HG03108 (cell line): ENCODE data around the gene PLXNA4.

ENCODE experiments used
- ATAC-seq: cut with Tn5 transposase; IDR thresholded peaks from one replicate; pipeline ENCODE4 v1.9.1; 2021; ENCODE audit warnings: moderate library complexity; ENCODE audit not compliant: unreplicated experiment

PLXNA4 gene

DNA sequence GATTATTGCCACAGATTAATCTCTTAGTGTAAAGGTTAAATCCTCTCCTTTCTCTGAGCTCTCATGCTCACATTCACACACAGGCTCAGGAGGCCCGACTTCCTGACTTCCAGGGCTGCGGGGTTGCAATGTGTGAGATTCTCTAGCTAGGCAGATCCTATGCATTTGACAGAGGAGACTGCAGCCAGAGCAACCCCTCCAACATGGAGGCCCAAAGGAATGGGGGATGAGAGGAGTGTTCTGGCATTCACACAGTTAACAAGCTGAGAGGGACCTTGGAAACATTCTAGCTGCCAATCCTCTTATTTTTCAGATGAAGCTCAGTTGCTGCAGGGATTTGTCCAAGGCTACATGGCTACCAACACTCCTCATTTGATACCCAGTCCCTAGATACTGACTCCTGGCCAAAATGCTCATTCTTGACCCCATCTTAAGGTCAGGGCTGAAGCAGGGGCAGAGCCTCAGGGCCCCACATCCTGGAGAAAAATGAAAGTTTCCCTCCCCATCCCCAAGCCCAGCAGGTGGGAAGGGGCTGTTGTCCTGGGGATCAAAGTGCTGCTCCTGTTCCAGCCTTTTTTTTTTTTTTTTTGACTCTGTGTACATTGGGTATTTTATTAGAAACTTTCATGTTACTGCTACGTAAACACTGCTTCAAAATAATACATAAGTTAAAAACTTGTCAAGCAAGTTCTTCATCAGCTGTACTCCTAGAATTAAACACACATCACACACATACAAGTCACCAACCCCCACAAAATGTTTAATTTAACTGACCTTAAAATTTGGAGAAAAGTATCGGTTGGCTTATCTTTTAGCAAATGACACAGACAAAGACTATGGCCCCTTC, 325.6 kb downstream of the PLXNA4 start:
- no peak for ATAC-seq

DNA sequence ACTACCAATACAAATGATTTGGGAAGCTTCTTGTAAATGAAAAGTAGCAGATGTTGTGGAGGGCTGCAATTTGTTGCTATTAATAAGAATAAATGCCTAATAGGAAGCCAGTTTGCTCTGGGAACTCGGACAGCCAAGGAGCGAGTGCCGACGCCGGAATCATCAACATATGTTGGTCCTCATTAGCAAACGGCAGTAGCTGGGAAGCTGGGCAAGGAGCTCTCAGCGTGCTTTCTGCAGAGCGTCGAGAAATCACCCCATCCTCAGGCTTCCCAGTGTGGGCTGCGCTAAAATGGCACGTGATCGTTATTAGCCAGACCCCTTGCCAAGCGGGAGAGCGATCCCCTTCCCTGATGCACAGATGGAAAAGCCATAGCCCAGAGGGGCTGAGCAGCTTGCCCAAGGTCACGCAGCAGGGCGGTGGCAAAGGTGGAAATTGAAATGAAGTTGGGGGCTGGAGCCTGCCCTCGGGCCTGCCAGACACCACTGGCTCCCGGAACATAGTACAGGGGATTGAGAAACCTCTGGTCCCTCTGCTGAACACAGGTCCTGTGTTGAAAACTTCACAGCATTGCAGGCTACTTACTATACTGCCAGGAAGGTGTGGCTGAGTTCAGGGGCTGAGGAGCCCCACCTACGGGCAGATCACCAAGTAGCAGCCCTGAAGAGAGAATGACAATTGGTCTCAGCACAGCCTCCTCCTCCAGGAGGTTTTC, 326.9 kb downstream of the PLXNA4 start:
- ATAC-seq = no peak

DNA sequence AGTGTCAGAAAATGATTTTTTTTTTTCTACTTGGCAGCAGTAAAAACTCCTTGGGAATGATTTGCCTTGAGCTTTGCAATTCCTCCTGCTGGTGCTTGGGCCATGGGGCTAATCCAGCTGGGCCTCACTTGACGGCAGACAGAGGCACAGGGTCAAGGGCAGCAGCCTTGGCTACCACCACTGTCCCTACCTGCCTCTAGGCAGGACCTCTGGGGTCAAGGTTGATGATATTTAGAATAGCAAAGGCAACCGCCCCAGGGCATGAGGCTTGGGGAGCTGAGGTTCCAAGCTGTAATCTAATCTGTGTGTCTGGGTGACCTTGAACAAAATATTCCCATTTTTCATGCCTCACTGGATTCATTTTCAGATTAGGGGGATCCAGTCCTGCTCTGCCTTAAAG, 327.4 kb downstream of the PLXNA4 start:
- no peak for ATAC-seq

DNA sequence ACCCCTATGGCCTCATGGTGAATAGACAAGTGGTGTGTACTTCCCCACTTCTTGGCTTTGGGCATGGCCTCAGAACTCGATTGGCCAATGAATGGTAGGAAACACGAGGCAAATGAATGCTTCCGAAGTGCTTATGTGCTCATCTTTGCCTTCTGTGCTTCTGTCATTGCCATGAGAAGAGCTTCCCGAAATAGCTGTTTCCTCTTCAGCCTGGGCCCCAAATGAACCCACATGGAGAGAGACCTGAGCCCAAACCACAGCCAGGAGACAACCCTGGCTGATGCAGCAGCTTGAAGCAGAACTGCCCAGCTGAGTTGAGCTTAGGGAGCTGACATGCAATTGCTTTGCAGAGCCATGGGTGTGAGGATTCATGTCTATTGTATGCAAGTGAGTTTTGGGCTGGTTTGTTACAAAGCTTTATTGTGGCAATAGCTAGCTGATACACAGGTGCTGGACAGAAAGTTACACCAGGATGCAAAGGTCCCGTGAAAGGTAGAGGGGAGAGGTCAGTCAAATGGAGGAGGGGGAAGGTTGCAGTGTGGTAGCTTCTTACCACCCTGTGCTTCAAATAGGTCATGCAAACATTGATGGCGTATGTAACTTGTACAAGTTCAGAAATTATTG, 328.2 kb downstream of the PLXNA4 start:
- ATAC-seq = no peak

DNA sequence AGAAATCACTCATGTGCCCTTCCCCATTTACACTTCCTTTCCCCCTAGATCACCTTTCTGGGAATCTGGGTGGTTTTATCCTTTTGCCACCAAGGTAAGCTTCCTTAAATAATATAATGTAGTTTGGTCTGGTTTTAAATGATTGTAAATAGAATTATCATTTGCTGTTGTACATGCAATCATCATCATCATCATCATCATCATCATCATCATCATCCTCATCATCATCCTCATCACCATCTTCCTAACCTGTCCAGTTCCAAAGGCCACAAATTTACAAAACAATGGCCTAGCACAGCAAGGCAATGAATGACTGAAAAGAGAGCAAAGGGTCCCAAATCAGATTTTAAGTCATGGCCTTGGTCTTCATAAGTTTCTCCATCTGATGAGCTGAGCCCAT, 329.7 kb downstream of the PLXNA4 start:
- ATAC-seq = no peak

DNA sequence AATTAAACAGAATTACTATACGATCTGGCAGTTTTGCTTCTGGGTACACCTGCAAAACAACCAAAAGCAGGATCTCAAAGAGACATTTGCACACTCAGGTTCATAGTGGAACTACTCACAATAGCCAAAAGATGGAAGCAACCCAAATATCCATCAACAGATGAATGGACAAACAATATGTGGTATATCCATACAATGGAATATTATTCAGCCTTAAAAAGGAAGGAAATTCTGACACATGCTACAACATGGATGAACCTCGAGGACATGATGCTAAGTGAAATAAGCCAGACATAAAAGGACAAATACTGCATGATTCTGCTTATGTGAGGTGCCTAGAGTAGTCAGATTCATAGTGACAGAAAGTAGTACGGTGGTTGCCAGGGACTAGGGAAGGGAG, 330.7 kb downstream of the PLXNA4 start:
- no peak for ATAC-seq

DNA sequence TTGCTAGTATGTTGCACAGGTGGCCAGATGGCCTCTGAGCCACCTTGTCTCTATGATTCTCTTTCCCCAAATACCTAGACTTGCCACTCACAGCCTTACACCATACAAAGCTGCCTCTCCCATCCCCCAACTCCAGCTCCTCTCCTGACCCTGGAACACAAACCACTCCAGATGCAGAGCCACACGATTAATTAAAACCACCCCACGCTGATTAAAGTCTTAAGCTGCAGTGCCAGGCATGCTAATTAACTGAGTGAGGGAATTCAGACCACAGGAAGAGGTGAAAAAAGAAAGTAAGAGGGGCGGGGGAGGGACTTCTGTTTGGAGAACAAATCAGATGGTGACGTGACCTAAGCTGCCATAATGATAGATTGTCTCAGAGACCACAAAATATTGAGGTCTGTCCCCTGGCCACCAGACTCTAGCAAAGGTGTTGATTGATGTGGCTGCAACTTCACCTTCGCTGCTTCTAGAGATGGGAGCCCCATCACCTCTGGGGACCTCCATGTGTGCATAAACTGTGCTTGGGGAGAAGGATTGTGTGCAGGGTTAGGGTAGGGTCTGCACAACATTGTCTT, 331.3 kb downstream of the PLXNA4 start:
- no peak for ATAC-seq

DNA sequence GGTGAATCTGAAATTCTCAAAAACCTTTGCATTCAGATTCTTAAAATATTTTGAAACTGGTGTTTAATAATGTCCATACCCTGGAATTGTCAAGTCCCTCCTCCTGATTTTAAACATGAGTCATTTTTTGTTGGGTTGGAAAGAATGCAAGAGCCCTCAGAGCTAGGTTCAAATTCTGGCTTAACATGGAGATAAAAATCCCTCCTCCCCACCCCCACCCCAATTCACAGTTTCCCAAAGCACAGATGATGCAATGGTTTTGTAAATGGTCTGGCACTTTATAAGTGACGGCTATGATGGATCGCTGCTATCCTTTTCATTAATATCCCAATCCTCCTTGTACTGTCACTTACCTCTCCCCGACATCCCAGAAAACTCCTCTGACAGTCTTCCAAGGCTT, 332.8 kb downstream of the PLXNA4 start:
- no peak for ATAC-seq

DNA sequence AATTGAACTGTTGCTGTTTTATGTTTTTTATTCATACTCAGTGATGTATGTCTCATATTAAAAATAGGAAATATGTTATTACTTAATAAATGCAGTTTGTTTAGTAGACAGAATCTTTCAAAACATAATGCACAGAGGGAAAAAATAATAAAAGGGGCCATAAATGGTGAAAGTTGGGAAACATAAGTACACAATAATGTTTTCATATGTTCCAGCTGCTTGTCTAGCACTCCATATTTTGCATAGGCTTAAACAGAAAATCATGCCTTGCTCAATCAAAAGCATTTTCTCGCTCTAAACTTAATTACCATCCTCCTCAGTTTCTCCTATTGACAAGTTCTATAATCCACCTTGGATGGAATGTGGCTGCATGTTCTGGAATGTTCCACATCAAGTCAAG, 333.2 kb downstream of the PLXNA4 start:
- ATAC-seq = no peak

DNA sequence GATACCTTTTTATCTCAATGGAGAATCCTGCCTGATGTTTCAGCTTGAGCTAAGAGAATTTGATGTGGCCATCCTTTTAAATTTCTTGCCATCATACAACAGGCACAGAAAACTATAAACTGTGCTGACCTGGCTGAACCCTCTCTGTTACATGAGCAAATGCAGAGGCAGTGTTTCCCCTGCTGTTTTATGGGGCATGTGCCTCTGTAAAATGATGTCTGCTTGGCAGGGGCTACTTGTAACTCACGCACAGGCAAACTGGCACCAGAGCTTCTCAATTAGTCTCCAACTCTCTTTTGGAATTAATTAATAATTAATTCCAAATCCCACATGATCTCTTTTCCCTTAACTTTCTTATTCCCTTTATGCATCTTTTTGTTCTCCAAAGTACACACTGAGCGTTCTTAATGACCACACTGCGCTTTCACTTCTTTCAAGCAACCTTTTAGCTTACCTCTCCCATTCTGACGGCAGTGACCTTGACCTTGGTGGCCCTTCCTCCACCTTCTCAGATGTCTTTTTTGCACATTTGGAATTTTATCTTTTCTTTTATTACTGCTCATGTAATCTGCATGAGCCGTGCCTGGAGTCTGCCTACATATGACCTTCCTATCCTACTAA, 334.0 kb downstream of the PLXNA4 start:
- no peak for ATAC-seq

DNA sequence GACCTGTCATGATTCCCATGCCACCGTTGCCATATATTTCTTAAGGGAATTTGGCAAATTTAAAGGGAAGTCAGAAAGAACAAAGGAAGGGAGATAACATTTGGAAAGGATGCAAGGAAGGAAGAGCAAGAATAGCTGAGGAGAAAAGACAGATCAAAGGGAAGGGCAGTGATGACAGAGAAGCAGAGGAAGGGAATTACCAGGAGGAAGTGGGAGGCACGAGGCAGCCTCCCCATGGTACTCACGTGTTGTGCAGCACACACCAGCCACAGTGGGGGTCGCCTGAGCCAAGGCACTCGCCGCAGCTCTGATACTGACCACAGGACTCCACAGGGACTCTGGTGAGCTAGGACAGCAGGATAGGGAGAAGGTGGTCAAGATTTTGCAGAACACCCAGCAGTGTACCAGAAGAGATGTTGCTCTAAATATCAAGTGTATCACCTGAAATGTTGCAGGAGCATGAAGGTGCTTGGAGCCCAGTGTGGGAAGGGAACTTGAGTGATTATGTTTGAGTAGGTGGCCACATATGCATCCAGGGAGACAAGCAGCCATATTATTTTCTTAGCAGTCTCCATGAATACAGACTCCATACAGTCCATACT, 335.3 kb downstream of the PLXNA4 start:
- ATAC-seq = no peak

DNA sequence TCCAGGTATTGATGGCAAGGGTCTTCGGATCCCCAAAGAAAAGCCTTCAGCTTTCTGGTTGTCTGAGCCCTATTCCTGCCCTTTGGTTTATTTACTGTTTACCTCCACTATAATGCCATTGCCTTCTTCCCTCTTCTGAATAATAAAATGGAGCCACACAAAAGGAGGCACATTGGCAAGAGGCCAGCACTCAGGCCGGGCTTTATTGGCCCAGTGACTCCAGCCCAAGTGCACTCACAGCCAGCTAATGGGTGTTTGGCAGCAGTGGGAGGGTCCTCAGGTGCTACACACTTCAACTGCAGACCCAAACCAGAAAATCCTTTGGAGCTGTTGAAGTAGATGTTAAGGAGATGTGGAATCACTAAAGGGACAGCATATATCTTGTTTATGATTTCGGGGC, 336.0 kb downstream of the PLXNA4 start:
- ATAC-seq = no peak

DNA sequence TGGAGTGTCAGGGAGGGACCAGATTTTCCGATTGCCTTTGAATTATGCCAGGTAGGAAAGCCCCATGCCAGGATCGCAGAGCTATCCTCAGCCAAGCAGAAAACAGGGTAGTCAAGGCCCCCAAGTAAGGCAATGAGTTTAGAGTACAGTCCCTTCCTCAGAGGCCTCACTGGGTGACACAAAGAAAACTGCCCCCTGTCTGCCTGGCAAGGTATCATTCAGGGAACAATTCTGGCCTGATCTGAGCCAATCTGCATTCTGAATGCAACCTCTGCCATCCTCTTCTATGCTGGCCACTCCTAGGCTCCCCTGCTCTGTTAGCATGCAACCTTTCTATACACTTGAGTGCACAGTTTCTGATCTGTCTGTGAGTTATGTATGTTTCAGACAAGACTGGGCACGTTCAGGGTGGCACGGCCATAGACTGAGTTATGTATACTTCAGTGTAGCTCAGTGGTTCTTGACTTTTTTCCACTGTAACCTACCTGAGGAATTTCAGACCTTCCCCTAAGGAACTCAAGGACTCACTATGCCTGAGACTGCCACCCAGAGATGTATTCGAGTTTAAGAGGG, 336.8 kb downstream of the PLXNA4 start:
- ATAC-seq = no peak

DNA sequence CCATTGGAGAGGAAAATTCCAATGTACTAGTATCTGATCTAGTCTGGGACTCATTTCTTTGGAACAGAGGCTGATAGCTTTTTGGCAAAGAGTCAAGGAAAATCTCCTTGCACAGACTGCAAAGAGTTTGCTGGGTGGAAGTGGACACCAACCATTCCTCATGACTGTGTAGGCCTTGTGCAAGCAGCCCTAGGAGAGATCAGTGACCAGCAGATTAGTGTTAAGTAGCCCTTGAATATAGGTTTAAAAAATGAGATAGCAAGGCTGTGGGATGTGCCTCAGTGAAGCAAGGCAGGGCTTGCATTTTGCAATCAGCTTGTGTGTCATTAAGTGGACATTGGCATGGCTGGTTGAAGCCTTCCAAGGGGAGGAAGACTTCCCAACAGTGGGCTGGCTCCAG, 341.6 kb downstream of the PLXNA4 start:
- ATAC-seq = no peak

DNA sequence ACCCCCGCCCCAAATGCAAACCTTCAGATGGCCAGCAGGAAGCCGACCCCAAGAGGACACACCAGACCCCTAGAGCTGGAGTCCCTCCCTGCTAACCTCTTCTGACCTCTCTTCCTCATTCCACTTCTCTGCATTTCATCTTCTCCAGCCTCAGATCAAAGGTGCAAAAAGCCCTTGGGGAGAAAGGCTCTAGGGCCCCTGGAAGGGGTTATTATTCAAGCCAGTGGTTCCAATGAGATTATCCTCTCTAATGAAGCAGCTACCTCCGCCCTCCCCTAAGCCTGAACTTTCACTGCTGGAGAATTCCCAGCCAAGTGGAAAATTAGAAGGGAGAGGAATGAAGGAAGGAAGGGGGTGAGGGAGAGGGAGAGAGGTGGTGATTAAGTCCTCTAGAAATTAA, 343.9 kb downstream of the PLXNA4 start:
- no peak for ATAC-seq

DNA sequence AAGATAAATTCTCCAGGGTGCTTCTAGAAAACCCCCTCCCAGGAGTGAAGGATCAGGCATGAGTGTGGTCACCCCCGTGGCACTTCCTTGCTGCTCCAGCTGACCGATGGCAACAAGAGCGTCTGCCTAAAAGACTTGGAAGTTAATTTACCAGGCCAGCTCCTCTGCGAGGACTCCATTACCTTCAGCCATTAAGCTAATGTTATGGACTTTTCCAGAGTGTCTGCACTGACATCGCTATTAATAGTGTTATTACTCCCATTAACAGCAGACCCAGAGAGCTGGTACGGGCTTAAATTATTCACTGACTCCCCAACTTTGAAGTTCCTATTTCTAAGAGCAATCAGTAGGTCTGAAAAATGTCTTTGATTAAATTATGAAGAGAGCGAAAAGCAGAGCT, 345.8 kb downstream of the PLXNA4 start:
- no peak for ATAC-seq

DNA sequence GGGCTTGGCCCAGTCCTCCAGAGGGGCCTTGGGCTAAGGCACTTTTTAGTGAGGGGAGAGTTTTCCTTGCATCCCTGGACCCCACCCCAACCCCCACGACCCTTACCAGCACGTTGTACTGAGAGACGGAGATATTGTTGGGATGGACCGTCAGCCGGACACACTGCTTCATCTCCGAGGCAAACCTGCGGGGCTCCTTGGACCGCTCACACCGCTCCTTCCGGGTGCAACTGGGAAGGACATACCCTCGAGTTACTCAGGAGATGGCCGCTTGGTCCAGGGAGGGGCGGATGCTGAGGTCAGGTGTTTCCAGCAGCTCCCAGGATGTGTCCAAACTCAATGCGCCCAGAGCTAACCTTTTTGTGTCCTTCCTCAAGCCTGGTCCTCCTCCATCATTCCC, 348.0 kb downstream of the PLXNA4 start:
- no peak for ATAC-seq

DNA sequence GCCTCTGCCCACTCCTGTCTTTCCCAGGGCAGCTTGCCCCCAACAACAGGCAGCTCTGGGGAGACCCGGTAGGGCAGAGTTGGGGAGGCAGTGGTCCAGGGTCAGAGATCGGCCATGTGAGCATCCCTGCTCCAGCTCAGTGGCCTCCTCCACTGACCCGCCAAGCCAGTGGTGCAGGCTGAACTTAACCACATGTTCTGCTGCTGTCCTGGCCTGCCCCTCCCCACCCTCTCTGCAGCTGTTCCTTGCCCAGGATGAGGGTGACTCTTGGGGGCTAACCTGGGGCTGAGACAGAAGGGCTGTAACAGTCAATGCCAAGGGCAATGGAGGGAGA, 349.3 kb downstream of the PLXNA4 start:
- ATAC-seq = no peak

DNA sequence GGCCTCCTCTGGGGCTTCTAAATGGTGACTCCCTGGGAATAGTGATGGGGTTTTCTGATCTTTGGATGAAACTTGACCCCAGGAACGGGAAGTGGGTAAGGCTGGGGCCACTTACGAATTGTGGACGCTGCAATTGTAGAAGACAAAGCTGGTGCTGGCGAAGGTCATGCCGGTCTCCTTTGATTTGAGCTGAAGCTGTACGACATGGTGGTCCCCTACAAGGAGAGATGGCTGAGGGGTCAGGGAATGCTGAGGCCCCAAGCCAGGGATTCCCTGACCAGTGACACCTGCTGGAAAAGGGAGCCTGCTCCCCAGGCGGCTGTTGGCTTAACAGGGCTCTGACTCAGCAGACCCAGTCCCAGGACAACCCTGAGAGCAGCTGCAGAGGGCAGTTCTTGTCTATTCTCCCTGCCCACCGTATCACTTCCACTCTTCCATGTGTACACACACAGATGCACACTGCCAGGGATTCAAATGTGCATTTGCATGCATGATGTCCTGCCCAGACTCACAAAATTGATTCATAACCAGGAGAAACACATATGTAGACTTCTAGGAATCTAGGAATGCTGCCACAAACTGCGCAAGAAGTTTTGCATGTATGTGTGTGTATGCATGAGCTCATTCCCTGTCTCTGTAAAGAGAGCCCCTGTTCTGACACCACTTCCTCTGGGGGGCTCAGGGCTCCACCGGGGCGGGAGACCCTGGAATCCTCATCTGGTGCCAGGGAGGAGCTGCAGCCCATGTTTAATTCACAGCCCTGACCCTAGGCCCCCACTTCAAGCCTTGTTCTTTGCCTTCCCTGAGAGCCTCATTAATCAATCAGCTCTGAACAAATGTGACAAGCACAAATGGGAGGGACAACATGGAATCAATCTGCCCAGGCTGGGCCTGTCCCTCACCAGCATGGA, 350.0 kb downstream of the PLXNA4 start:
- ATAC-seq = no peak
